Thoracic aorta (tissue), 2 donors: ENCODE results near the gene NXNL1. TPM values are rescaled to one million over a fixed set of nuclear protein-coding genes. Genes with fewer than 3 reads are reported as not detected.

Experiments
- ATAC-seq: fragments of 150-250 bp; one replicate; pipeline ENCODE4 v1.8.0; 2017; ENCODE audit warnings: low read depth; ENCODE audit not compliant: insufficient number of reproducible peaks, low FRiP score
- DNase-seq: peaks from one replicate; pipeline ENCODE4 v3.0.0-alpha.2; 2020; ENCODE audit warnings: low spot score
- H3K27ac ChIP-seq, 2 donors: fragments of 200-600 bp; sonication (generic); 1 replicate in 1 of 2; 2 replicates in 1 of 2; pipeline ENCODE4 v1.5.1; 2016; ENCODE audit warnings: mild to moderate bottlenecking in 2 of 2, moderate library complexity in 2 of 2
- H3K27me3 ChIP-seq: fragments of 200-600 bp; sonication (generic); replicated peaks from 2 replicates; pipeline ENCODE4 v1.6.0; 2016; ENCODE audit warnings: mild to moderate bottlenecking; ENCODE audit not compliant: insufficient read depth
- H3K36me3 ChIP-seq: fragments of 200-600 bp; sonication (generic); one replicate; pipeline ENCODE4 v1.5.1; 2016
- H3K4me1 ChIP-seq, 2 donors: fragments of 200-600 bp; sonication (generic); 1 replicate in 1 of 2; 2 replicates in 1 of 2; pipeline versions ENCODE4 v1.5.1 to v1.6.0; 2016; ENCODE audit warnings: low read depth in 2 of 2, mild to moderate bottlenecking in 1 of 2; ENCODE audit not compliant: control insufficient read depth in 1 of 2
- H3K4me3 ChIP-seq: fragments of 200-600 bp; sonication (generic); 2 replicates; pipeline ENCODE4 v1.5.1; 2016; ENCODE audit warnings: mild to moderate bottlenecking
- H3K9me3 ChIP-seq: fragments of 200-600 bp; sonication (generic); 2 replicates; pipeline ENCODE4 v1.5.1; 2016
- total RNA-seq, 2 donors: library from RNA; depleted of rRNA; stranded (reverse); fragments of >200 nt; gene quantifications; one replicate each; pipeline versions ENCODE4 v1.1.0 to v1.2.3, GENCODE V29; 2016
- TF ChIP-seq, protein P1 (sequence below): fragments of 200-600 bp; sonication (generic); IDR thresholded peaks from one replicate; pipeline ENCODE4 v1.5.1; 2019; ENCODE audit warnings: antibody characterized with exemption

NXNL1 gene
- total RNA-seq, 2 donors from 2014 or later: not detected

DNA sequence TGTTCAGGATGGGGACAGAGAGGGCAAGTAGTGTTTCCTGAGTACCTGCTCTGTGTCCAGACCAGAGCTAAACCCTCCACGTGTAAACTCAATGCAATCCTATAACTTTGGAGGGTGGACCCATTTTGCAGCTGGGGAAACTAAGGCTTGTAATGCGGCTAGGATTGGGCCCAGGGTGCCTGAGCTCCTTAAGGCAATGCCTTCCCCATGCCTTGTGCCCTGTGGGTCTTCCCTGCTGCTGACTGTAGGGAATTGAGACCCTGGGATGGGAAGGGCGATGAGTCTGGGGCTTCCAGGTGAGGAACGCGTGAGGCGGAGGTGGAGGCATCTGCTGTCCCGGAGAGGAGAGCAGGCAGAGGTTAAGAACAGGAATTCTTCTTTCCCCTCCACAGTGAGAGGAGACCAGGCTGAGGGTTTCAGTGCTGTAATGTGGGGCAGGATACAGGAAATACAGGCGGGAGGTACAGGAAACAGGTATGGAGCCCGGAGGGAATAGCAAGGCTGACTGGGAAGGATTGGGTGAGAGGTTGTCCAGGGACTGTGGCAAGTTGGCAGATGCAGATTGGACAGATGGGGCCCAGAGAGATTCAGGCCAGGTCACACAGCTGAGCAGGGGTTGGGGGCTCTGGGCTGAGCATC, 28.8 kb upstream of the NXNL1 start:
- Histone ChIP-seq H3K27ac (no peak overlapping the region), H3K36me3 (peaks cover 3% of the 10 kb centered on the region), H3K4me3 (no peak overlapping the region), H3K9me3 (no peaks in the 10 kb centered on the region), H3K4me1 (no peaks in the 10 kb centered on the region), H3K27me3 (no peaks in the 10 kb centered on the region)
- DNase-seq: no peak
- ATAC-seq: no peak
- TF ChIP-seq, protein P1, sequence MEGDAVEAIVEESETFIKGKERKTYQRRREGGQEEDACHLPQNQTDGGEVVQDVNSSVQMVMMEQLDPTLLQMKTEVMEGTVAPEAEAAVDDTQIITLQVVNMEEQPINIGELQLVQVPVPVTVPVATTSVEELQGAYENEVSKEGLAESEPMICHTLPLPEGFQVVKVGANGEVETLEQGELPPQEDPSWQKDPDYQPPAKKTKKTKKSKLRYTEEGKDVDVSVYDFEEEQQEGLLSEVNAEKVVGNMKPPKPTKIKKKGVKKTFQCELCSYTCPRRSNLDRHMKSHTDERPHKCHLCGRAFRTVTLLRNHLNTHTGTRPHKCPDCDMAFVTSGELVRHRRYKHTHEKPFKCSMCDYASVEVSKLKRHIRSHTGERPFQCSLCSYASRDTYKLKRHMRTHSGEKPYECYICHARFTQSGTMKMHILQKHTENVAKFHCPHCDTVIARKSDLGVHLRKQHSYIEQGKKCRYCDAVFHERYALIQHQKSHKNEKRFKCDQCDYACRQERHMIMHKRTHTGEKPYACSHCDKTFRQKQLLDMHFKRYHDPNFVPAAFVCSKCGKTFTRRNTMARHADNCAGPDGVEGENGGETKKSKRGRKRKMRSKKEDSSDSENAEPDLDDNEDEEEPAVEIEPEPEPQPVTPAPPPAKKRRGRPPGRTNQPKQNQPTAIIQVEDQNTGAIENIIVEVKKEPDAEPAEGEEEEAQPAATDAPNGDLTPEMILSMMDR: no peak

- ATAC-seq (no peak), DNase-seq (no peak)
- Histone ChIP-seq H3K27ac (no peak overlapping the region), H3K4me3 (peak overlapping the region; percentile 45), H3K36me3 (peaks cover 3% of the 10 kb centered on the region), H3K9me3 (no peaks in the 10 kb centered on the region), H3K27me3 (no peaks in the 10 kb centered on the region), H3K4me1 (no peaks in the 10 kb centered on the region)
- TF ChIP-seq, protein P1: no peak
These were observed 28.1 kb upstream of the NXNL1 start for GRCh38 chr19:17488593-17489391.

DNA sequence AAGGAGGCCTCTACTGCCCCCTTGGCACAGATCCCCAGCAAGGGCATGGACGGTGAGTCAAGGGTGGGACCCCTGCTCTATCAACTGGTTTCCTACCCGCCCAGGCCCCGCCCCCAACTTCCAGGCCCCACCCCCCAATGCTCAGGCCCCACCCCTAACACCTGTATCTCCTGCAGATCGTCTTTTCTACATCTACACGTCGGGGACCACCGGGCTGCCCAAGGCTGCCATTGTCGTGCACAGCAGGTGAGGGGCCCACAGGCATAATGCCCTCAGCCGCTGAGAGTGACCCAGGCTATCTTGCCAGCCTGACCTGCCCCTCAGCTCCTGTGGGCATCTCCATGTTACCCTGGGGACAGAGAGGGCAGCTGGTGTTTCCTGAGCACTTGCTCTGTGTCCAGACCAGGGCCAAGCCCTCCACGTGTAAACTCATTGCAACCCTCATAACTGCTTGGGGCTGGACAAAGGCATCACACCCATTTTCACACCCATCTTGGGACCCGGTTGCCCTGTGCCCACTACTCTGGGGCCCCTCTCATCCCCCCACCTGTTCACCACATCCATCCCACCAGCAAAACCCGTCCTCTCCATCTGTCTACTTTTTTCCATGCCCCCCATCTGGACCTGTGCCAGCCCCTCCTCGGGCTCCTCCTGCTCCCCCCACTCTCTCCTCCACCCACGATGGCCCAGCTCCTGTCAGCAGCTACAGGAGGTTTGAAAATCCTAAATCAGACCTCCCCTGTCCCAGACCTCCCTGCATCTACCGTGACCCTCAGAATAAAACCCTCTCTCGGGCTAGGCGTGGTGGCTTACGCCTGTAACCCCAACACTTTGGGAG, 26.8 kb upstream of the NXNL1 start:
- Histone ChIP-seq H3K36me3 (peaks cover 3% of the 10 kb centered on the region), H3K4me1 (no peaks in the 10 kb centered on the region), H3K27me3 (no peaks in the 10 kb centered on the region), H3K4me3 (no peak overlapping the region), H3K9me3 (no peaks in the 10 kb centered on the region), H3K27ac (no peak overlapping the region)
- no peak for ATAC-seq
- TF ChIP-seq, protein P1: no peak
- no peak for DNase-seq

DNA sequence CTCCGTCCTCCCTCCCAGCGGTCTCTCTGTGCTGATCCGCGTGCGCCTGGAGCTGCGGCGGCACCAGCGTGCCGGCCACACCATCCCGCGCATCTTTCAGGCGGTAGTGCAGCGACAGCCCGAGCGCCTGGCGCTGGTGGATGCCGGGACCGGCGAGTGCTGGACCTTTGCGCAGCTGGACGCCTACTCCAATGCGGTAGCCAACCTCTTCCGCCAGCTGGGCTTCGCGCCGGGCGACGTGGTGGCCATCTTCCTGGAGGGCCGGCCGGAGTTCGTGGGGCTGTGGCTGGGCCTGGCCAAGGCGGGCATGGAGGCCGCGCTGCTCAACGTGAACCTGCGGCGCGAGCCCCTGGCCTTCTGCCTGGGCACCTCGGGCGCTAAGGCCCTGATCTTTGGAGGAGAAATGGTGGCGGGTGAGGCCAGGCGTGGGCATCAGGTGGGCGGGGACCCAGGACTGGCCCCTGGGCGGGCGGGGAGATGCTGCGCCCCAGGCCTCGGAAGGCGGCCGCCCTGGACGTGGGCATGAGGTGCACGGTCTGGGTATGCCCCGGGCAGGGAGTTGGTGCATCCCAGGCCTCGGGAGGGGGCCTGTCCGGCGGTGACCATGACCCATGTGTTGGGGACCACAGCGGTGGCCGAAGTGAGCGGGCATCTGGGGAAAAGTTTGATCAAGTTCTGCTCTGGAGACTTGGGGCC, 26.0 kb upstream of the NXNL1 start:
- Histone ChIP-seq H3K27ac (no peak overlapping the region), H3K27me3 (no peaks in the 10 kb centered on the region), H3K9me3 (no peaks in the 10 kb centered on the region), H3K4me1 (no peaks in the 10 kb centered on the region), H3K4me3 (no peak overlapping the region), H3K36me3 (peaks cover 3% of the 10 kb centered on the region)
- no peak for ATAC-seq
- no peak for DNase-seq
- TF ChIP-seq, protein P1: no peak
